Adrenal gland (tissue), 12 donors: ENCODE results near the gene RTN4IP1. TPM values are rescaled to one million over a fixed set of nuclear protein-coding genes. Genes with fewer than 3 reads are reported as not detected.

Experiments used
- DNase-seq, 7 donors: peaks; one replicate each; pipeline ENCODE4 v3.0.0-alpha.2; 2019 to 2020
- H3K27ac ChIP-seq, 5 donors: fragments of 200-600 bp; sonication (generic) in 4 of 5; 1 replicate in 3 of 5; 2 replicates in 2 of 5; pipeline versions ENCODE4 v1.5.1 to v1.8.0; 2016 to 2020; ENCODE audit warnings: mild to moderate bottlenecking in 1 of 5
- H3K27me3 ChIP-seq: fragments of 200-600 bp; 2 replicates; pipeline ENCODE4 v1.8.0; 2021
- H3K36me3 ChIP-seq, 2 donors: fragments of 200-600 bp; replicated peaks in 1 of 2; 1 replicate in 1 of 2; 2 replicates in 1 of 2; pipeline versions ENCODE4 v1.5.1 to v1.8.0; 2018 to 2022
- H3K4me1 ChIP-seq, 2 donors: fragments of 200-600 bp; replicated peaks in 1 of 2; 1 replicate in 1 of 2; 2 replicates in 1 of 2; pipeline versions ENCODE4 v1.5.1 to v1.8.0; 2018 to 2021
- H3K4me3 ChIP-seq, 4 donors: fragments of 200-600 bp; sonication (generic) in 3 of 4; one replicate each; pipeline ENCODE4 v1.5.1; 2016 to 2018
- H3K9me3 ChIP-seq, 3 donors: fragments of 200-600 bp; sonication (generic) in 1 of 3; replicated peaks in 1 of 3; 1 replicate in 2 of 3; 2 replicates in 1 of 3; pipeline versions ENCODE4 v1.5.1 to v1.8.0; 2016 to 2021
- CTCF ChIP-seq, 6 experiments: fragments of 450-650 bp in 4 of 6; fragments of 200-600 bp in 2 of 6; sonication (generic) in 1 of 6; IDR thresholded peaks; 1 replicate in 5 of 6; 2 replicates in 1 of 6; pipeline versions ENCODE4 v1.5.1 to v1.8.0; 2016 to 2021; ENCODE audit warnings: antibody characterized with exemption in 6 of 6, mild to moderate bottlenecking in 2 of 6, moderate library complexity in 1 of 6
- POLR2A ChIP-seq, 2 donors: fragments of 450-650 bp; IDR thresholded peaks; one replicate each; pipeline ENCODE4 v1.6.1; 2017; ENCODE audit warnings: antibody characterized with exemption in 2 of 2, mild to moderate bottlenecking in 2 of 2, moderate library complexity in 1 of 2
- WGBS, 4 donors: extraction: QIAGEN DNeasy Blood & Tissue Kit in 2 of 4; methylation state at CpG; one replicate each; pipeline versions ENCODE4 v1.1.5 to v1.1.7; 2013 to 2017; 5-methylcytosine and 5-hydroxymethylcytosine counted together
- intact Hi-C, 2 donors: fragments of 100-400 bp; cut with DNase I; formaldehyde crosslinking; loops; one replicate each; pipeline versions ENCODE4 v1.14.1 to v1.15.0; 2022 to 2023
- polyA plus RNA-seq, 3 donors: library from polyadenylated mRNA; stranded (reverse); fragments of 200-250 nt in 2 of 3; fragments of 350-450 nt in 1 of 3; fragmentation: Illumina TruSeq in 1 of 3; extraction: RNeasy Lipid Tissue Mini Kit (QIAGEN cat#74804) in 1 of 3; gene quantifications; one replicate each; pipeline ENCODE4 v1.2.3, GENCODE V29; 2013 to 2014
- total RNA-seq, 9 donors: library from RNA; depleted of rRNA in 4 of 9; stranded (reverse); fragments of >200 nt in 4 of 9; fragments of 120-200 nt in 1 of 9; fragmentation: NEBNext Ultra II Directional in 1 of 9; extraction: Animal tissue kit (Norgen Biotek cat#: 25700) in 1 of 9; gene quantifications; one replicate each; pipeline versions ENCODE4 v1.1.0 to v1.2.4, GENCODE V29; 2013 to 2023
- donor health status: healthy with polysubstance abuse.
- donor health status: Bipolar disorder and iron deficiency.
- donor health status: DM: yes; HTN: yes; CAD: no.
- donor health status: DM: no; HTN: no; CAD: no.
- donor health status: DM: no; HTN: no; CAD: no.
- donor health status: DM: yes; HTN: yes; CAD: no.

RTN4IP1 gene
- total and polyA plus RNA-seq, 12 donors = 1.6 to 22.1 (median 7.5) TPM

GRCh38 chr6:106534004-106534403 lies 95.3 kb downstream of the RTN4IP1 start:
- no peaks in the 10 kb centered on the region for H3K27me3 ChIP-seq
- no peaks in the 10 kb centered on the region for H3K4me1 ChIP-seq
- H3K36me3 ChIP-seq = no peaks in the 10 kb centered on the region
- DNase-seq = no peak
- intact Hi-C loops = no loop called here
- no peak overlapping the region for H3K27ac ChIP-seq
- no peaks in the 10 kb centered on the region for H3K9me3 ChIP-seq
- no peak overlapping the region for H3K4me3 ChIP-seq
- WGBS, 4 donors = 7 to 93% (median 65%) methylated on average over 1 of the region's 1 CpG
- TF ChIP-seq CTCF (IDR thresholded peaks at IDR 0.05) = no peak
- TF ChIP-seq POLR2A (IDR thresholded peaks at IDR 0.05) = no peak

- Histone ChIP-seq H3K36me3 (no peaks in the 10 kb centered on the region), H3K27ac (no peak overlapping the region), H3K4me3 (no peak overlapping the region), H3K4me1 (no peaks in the 10 kb centered on the region), H3K27me3 (no peaks in the 10 kb centered on the region), H3K9me3 (no peaks in the 10 kb centered on the region)
- TF ChIP-seq CTCF (IDR thresholded peaks at IDR 0.05) (no peak), POLR2A (IDR thresholded peaks at IDR 0.05) (no peak)
- WGBS, 4 donors = 30 to 80% (median 61%) methylated on average over 5 of the region's 5 CpGs
- DNase-seq = no peak
- intact Hi-C loops = no loop called here
Observed at GRCh38 chr6:106533054-106533453, 96.2 kb downstream of the RTN4IP1 start.

- TF ChIP-seq POLR2A (IDR thresholded peaks at IDR 0.05) = no peak
- TF ChIP-seq CTCF (IDR thresholded peaks at IDR 0.05) = no peak
- H3K27me3 ChIP-seq = no peaks in the 10 kb centered on the region
- no peaks in the 10 kb centered on the region for H3K36me3 ChIP-seq
- no peak for DNase-seq
- WGBS, 4 donors = 91 to 100% (median 96%) methylated on average over 1 of the region's 1 CpG
- H3K9me3 ChIP-seq = no peaks in the 10 kb centered on the region
- intact Hi-C loops = no loop called here
- peaks cover 0 to 8% of the 10 kb centered on the region in 2 donors for H3K4me1 ChIP-seq
- H3K27ac ChIP-seq = no peak overlapping the region
- H3K4me3 ChIP-seq = no peak overlapping the region
Observed at GRCh38 chr6:106530502-106530901, 98.8 kb downstream of the RTN4IP1 start.

- no peak overlapping the region for H3K4me3 ChIP-seq
- no peak for DNase-seq
- no peaks in the 10 kb centered on the region for H3K36me3 ChIP-seq
- intact Hi-C loops = no loop called here
- H3K27me3 ChIP-seq = no peaks in the 10 kb centered on the region
- TF ChIP-seq CTCF (IDR thresholded peaks at IDR 0.05) = no peak
- TF ChIP-seq POLR2A (IDR thresholded peaks at IDR 0.05) = no peak
- 90 to 100% (median 96%) methylated on average over 1 of the region's 1 CpG for WGBS, 4 donors
- H3K27ac ChIP-seq = no peak overlapping the region
- no peaks in the 10 kb centered on the region for H3K9me3 ChIP-seq
- H3K4me1 ChIP-seq = peaks cover 0 to 13% of the 10 kb centered on the region in 2 donors
Observed at GRCh38 chr6:106530026-106530425, 99.3 kb downstream of the RTN4IP1 start.
